NCI-H146 treated with DMSO at 0.1 percent for 48 hours (cell line): ENCODE data around the gene MTMR12.
A peak's percentile ranks its signal among the peaks of the same experiment; 100 is the strongest.
"Not testable (repeated sequence)": the region's sequence is repeated elsewhere in the genome, so short reads cannot be mapped to it uniquely, and the experiment has no call there.

Source experiments
- DNase-seq: peaks from one replicate; lab custom pipeline; 2025; ENCODE audit not compliant: unreplicated experiment; lab: John Stamatoyannopoulos, UW

The MTMR12 gene

GRCh38 chr5:32233696-32234447, 78.9 kb downstream of the MTMR12 start:
- no peak for DNase-seq

GRCh38 chr5:32233220-32233695, 79.5 kb downstream of the MTMR12 start:
- DNase-seq = no peak

GRCh38 chr5:32232441-32233219, 80.1 kb downstream of the MTMR12 start:
- peak; percentile 14 for DNase-seq

DNA sequence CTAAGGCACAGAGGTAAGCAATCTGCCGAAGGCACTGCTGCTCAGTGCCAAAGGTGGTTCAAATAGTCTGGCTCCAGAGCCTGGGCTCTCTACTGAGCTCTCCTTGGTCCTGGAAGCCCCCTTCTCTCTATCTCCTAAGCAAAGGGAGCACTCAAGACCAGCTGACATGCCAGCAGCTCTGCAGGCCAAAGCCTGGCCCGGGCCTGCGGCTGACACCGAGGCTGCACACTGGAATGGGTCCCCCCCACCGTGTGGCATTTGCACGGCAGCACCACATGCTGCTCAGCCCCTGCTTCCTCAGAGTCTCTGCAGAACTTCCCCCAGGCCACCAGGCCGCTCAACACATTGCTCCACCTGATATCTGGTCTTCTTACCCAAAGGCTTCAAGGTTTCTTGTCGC, 80.8 kb downstream of the MTMR12 start:
- no peak for DNase-seq

DNA sequence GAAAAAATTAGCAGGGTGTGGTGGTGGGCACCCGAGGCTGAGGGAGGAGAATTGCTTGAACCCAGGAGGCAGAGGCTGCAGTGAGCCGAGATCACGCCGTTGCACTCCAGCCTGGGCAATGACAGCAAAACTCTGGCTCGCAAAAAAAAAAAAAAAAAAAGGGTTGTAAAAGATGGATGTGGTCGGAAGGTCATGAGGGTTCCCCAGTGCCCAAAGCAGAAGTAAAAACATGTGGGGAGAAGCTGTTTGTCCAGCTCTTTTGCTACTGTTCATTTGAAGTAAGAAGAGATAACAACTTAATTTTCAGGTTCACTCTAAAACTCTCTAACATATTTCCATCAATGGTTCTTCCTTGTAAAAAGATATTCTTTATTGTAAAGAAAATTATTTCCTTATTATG, 81.5 kb downstream of the MTMR12 start:
- DNase-seq = no peak

DNA sequence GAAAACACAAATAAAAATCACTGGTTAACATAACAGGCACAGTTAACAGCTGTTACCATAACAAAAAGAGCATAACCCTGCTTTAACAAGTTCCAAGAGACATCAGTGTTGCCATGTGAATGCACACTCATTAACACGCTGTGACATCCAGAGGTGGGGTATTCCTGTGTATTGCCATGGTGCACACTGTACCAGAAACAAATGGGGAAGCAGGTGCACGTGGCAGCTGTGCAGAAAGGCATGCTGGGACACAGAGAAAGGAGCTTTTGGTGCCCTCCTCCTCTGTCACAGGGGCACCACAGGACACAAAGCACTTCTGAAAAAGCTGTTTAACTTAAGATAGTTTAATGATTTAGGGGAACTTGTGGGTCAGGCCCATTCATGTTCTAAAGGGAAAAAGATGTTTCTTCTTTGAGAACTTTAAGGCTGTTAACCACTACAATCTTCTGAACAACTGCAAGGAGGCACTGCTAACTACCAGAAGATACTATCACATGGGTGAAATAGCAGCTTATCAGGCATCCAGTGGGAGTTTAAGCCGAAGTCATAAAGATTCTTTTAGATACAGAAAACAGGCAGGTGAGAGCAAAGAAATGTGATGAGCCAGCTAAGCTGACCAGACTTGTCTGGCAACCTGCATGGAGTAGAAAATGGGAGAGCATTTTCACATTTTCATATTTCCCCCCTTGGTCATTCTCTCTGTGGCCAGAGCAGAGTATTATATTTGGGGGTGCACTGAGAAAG, 82.2 kb downstream of the MTMR12 start:
- DNase-seq = no peak

- DNase-seq = no peak
These were observed 83.2 kb downstream of the MTMR12 start for GRCh38 chr5:32229586-32229985.

GRCh38 chr5:32228816-32229215, 83.9 kb downstream of the MTMR12 start:
- no peak for DNase-seq

DNA sequence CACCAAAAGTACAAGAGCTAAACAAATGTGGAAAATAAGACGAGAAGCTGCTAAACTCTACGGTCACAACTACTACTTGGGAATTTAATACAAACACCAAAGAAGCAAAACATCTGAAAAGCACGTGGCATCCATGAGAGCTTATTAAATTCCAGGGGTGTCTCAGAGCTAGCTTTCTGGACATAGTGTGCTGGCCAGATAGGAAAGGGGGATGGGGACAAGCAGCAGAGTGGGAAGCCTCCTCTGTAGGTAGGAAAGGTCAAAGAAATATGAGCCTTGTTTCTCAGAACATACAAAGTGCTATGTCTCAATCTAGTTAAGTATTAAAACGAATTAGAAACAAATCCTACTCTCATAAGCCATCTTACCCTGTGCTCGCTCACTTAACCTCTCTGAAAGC, 87.3 kb downstream of the MTMR12 start:
- no peak for DNase-seq

DNA sequence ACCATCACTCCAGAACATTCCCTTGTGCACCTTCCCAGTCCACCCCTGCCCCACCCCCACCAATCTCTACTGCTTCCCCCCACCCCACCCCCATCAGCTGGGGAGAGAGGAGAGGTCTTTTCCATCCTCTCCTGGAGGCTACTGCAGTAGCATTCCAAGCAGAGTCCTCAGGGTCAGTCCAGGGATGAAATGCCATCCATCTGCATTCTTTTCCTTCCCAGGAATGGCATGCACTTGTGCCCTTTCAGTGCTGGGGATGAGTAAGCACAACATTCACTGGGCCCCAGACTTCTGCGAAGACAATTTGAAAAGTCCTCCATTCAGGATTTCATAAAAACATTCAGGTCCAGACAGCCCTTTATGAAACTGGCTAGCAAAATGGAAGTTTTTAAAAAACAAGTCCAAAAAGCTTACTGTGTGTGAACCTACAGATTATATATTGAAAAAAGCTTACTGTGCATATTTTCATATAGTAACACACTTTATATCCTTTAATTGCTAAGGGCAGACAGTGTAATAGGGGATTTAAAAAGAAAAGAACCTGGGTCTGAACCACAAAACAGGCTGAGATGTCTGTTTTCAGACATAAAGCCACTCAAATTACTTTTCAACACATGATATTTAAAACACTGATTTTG, 88.6 kb downstream of the MTMR12 start:
- DNase-seq = no peak

DNA sequence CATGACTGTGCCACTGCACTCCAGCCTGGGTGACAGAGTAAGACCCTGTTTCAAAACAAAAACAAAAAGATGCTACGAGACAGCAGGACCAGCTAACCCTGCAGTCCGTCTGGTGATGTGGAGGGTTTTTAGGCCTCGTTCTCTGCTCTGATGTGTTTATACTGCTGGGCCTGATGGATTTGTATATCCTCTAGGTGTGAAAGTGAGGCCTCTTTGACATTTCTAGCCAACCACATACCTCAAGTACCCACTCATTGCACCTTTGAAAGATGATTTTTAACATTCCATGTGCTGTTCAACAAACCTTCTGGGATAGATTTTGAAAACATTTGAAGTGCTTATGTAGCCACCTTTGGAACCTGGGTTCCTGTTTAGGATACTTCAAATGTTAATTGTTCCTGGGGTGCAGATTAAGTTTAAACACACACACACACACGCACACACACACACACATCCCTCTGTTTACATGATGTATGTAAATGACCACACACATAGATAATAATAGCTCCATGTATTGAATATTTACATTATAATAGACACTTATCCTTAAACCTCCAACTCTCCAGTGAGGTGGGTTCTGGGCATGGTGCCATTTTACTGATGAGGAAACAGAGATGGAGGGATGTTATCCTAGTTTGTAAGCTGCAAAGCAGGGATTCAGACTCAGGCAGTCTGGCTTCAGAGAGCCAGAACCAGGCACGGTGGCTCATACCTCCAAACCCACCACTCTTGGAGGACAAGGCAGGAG, 89.8 kb downstream of the MTMR12 start:
- no peak for DNase-seq

DNA sequence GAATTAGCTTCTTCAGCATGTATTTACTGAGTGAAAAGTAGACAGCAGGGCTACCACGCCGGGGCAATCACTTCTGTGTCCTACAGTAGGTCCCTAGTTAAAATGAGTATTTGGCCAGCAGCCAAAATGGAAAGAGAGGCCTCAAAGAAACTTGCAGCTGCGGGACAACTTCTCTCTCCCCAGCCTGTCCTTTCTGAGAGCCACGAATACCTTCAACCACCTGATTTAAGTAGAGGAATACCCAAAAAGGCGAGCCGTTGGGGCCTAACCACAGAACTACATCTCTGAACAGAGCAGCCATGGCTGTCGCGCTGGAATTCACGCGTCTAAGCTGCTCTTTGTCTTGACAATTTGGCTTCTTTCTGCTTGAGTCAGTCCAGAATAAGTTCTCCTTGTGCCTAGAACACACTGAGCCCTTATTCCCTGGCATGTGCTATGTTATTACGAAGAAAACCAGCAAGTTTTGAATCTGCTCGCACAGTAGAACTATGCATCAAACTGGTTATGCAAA, 94.8 kb downstream of the MTMR12 start:
- DNase-seq = no peak

DNA sequence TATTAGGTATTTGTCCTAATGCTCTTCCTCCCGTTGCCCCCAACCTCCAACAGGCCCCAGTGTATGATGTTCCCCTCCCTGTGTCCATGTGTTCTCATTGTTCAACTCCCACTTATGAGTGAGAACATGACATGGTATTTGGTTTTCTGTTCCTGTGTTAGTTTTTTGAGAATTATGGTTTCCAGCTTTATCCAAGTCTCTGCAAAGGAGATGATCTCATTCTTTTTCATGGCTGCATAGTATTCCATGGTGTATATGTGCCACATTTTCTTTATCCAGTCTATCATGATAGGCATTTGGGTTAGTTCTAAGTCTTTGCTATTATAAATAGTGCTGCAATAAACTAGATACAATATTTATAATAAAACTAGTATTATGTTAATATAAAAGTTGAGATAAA, 98.4 kb downstream of the MTMR12 start:
- DNase-seq = not testable (repeated sequence)

GRCh38 chr5:32210151-32210550, 102.6 kb downstream of the MTMR12 start:
- DNase-seq = peak; percentile 30

GRCh38 chr5:32208837-32209236, 103.9 kb downstream of the MTMR12 start:
- not testable (repeated sequence) for DNase-seq

GRCh38 chr5:32207355-32207634, 105.4 kb downstream of the MTMR12 start:
- no peak for DNase-seq

GRCh38 chr5:32206509-32207354, 106.0 kb downstream of the MTMR12 start:
- DNase-seq = no peak

DNA sequence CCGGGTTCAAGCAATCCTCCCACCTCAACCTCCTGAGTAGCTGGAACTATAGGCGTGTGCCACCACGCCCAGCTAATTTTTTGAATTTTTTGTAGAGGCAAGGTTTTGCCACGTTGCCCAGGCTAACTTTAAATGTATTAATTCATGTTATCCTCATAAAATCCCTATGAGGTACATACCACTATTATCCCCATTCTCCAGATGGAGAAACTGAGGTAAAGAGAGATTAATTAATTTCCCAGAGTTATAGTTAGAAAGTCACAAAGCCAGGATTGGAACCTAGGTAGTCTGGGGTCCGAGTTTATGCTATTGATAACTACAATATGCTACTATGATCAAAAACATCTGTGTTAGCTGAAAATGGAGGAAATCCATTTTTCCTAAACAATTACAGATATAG, 106.7 kb downstream of the MTMR12 start:
- no peak for DNase-seq

- no peak for DNase-seq
These were observed 110.3 kb downstream of the MTMR12 start for GRCh38 chr5:32202394-32202793.
